ENCODE results near the gene AK9.

Gene AK9

GRCh38 chr6:109695468-109695867 is 4.5 kb upstream of the AK9 start:
- DNase-seq = peak; percentile 16

- no peak for DNase-seq
Observed at GRCh38 chr6:109693111-109693510, 2.1 kb upstream of the AK9 start.

DNA sequence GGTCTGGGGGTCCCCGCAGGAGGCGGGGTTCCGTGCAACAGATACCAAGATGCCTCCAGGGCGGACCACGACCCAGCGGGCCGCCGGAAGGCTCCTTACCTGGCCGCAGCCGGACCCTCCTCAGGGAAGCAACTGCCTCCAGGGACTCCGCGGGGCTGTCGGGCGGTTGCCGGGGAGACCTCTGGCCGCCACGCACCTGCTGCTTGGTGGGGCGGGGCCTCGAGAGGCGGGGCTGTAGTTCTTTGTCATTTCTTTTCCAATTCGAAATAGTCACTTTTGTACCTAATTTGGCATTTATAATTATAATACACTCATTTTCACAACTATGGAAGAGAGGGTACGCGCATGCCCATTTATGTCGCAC is 647 bp downstream of the AK9 start:
- DNase-seq = peak; percentile 70

- DNase-seq = peak; percentile 27
Observed at GRCh38 chr6:109687271-109687761, 3.7 kb downstream of the AK9 start.

- DNase-seq = no peak
Observed at GRCh38 chr6:109686566-109687265, 4.3 kb downstream of the AK9 start.

DNA sequence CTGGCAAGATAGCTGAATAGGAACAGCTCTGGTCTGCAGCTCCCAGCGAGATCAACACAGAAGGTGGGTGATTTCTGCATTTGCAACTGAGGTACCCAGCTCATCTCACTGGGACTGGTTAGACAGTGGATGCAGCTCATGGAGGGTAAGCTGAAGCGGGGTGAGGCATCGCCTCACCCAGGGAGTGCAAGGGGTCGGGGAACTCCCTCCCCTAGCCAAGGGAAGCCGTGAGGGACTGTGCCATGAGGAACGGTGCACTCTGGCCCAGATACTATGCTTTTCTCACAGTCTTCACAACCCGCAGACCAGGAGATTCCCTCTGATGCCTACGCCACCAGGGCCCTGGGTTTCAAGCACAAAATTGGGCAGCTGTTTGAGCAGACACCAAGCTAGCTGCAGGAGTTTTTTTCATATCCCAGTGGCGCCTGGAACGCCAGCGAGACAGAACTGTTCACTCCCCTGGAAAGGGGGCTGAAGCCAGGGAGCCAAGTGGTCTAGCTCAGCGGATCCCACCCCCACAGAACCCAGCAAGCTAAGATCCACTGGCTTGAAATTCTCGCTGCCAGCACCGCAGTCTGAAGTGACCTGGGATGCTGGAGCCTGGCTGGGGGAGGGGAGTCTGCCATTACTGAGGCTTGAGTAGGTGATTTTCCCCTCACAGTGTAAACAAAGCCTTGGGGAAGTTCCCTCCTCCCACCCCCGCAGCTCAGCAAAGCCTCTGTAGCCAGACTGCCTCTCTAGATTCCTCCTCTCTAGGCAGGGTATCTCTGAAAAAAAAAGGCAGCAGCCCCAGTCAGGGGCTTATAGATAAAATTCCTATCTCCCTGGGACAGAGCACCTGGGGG is 12.1 kb downstream of the AK9 start:
- DNase-seq = peak; percentile 57

GRCh38 chr6:109678240-109678639 is 12.8 kb downstream of the AK9 start:
- DNase-seq = no peak

GRCh38 chr6:109676724-109677123 is 14.3 kb downstream of the AK9 start:
- no peak for DNase-seq

DNA sequence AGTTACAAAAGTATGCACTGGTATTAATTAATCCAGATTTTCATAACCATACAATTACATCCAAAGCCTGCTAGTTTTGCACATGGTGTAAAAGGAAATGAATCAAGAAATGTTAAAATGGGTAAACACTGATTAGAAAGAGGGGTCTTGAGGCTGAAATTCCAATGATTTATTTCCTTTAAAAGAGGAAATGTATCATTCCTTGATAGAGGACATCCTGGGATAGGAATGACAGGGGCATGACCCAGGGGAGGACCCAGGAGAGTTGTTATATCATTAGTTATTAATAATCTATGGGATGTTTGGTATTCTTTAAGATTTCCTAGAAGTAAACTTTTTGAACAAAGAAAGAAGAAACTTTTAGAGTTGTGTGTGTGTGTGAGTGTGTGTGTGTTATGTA is 18.2 kb downstream of the AK9 start:
- no peak for DNase-seq

GRCh38 chr6:109672175-109672574 is 18.8 kb downstream of the AK9 start:
- DNase-seq = no peak

DNA sequence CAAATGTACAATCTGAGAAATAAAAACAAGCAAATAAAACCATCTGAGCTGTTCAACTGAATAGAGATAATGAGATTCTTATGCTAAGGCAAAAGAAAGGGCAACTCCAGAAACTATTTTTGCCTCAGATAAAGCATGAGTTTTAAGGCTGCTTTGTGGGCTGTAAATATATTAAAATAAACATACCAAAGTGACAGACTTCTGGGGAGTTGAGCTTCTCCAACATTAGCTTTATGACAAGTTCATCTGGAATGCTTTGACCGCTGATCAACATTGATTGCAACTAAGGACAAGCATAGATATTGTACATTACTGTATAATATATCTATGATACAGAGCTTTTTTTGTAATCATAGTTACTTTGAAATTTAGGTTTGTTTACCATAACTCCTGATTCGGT is 19.3 kb downstream of the AK9 start:
- DNase-seq = no peak

DNA sequence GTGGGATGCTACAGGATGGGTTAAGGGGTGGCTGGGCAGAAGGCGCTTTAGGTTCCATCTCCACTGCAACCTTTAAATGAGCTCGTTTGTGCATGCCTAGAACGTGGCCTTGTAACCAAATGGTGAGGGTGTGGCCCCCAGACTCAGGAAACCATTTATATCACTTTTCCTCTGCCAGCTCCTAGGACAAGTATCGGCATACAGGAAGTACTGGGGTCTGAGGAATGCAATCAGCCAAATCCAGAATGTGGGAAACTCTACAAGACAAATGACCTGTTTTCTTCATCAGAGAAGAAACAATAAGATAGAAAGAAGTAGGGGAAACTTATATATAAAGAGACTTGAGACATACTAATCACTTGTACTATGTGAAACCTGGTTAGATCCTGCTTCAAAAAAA is 21.2 kb downstream of the AK9 start:
- DNase-seq = no peak

GRCh38 chr6:109662192-109662591 is 28.8 kb downstream of the AK9 start:
- no peak for DNase-seq

DNA sequence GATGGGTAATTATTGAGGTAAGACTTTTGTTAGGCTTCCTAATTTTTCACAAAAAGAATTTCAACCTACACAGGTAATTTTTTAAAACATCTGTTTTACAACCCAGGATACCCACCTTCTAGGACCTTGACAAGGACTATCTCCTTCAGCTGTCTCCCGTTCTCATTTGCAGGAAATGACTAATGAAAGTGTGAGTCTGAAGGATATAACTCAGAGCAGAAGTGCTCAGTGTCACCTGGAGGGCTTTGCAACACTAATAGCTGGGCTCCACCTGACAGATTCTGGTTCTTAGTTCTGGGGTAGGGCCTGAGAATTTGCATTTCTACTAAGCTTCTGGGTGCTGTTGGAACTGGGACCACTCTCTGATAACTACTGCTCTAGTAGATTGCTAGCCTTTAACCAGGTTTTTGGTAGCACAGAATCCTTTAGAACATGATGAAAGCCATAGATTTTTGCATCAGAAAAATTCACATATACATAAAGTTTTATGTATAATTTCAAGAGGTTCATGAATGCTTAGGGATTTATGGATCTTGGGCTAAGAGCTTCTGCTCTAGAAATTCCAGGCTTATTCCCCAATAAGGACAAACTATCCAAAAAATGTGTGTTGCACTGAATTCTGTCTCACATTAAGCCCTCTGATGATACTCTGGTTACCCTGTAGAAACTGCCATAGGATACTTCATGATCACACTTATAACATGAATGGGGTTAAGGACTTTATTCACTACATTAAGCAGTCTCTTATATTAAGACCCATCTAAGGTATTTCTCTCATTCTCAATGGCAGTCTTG is 30.3 kb downstream of the AK9 start:
- DNase-seq = no peak

GRCh38 chr6:109655761-109656262 is 35.2 kb downstream of the AK9 start:
- DNase-seq = no peak

DNA sequence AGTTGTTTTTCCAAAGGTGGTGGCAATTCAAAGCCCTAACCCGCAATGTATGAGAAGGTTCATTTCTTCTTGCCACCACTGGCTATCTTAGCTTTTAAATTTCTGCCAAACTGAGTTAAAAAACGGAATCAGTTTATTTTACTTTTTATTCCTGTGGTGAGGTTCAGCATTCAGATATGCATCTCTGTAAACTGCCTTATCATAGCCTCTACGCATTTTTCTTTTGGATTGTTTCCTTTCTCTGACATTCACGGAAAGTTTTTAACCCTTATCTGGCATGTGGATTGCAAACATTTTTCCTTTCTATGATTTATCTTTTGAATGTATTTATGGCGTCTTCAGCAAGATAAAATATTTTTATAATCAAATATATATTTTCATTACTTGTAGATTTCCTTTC is 37.7 kb downstream of the AK9 start:
- DNase-seq = no peak

DNA sequence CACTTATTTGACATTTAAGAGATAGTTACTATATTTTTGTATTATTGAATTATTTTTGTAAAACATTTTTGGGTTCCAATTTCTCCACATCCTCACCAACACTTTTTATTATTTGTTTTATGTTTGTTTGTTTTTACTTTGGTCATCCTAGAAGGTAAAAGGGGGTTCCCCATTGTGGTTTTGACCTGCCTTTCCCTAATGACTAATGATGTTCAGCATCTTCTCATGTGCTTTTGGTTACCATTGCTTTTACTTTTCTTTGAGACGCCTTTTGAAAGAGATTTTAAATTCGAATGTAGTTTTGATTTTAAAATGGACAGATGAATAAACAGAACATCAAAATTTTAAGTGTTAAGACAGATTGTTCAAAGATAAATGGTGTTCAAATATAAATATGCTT is 46.9 kb downstream of the AK9 start:
- no peak for DNase-seq

GRCh38 chr6:109632405-109632804 is 58.6 kb downstream of the AK9 start:
- no peak for DNase-seq

GRCh38 chr6:109631403-109631802 is 59.6 kb downstream of the AK9 start:
- DNase-seq = no peak

DNA sequence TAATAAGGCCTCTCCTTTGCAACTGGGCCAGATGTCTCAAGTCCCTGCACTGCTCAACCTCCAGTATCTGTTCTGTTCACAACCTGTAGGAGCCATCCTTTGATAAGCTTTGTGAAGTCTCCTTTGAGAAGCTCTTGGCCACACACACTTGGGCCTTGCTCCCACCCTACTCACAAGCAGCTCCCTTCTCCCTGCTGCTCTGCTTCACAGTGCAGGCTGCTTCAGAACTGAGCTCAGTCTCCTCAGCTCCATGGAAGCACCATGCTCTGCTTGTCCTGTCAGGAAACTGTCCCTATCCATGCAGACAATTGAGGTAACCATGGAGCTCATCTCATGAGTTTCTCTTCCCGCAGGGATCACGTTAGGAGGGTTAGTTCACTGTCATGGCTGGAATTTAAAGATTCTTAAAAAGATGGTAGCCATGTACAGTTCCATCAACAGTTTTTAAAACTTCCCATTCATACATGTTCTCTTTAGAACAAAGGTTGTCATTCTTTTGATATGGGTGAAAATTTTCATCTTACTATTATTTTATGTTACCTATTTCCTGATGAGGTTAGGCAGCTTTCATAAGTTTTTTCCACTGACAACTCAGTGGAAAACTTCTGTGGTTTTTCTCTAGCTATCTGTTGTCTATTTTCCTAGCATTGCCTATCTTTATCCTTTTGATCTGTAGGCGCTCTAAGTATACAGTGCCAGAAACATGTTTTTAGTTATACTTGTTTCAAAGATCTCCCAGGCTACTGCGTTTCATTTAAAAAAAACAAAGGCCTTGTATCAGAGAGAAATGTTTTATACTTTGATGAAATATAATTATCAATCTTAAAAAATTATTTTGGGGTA is 62.6 kb downstream of the AK9 start:
- peak; percentile 43 for DNase-seq

GRCh38 chr6:109626311-109626710 is 64.7 kb downstream of the AK9 start:
- DNase-seq = no peak

- DNase-seq = no peak
Observed at GRCh38 chr6:109625199-109625598, 65.8 kb downstream of the AK9 start.

Measured in OCI-M1 (cell line).